Left lung (tissue), 10 donors: ENCODE data around the gene ANKFY1. TPM values are rescaled to one million over a fixed set of nuclear protein-coding genes. Genes with fewer than 3 reads are reported as not detected.
"Not testable (repeated sequence)": the region's sequence is repeated elsewhere in the genome, so short reads cannot be mapped to it uniquely, and the experiment has no call there.

Experiments
- ATAC-seq: fragments of 200-7000 bp; cut with Tn5 transposase; one replicate; pipeline ENCODE4 v1.9.1; 2020; ENCODE audit warnings: moderate library complexity
- DNase-seq, 4 donors: peaks; one replicate each; pipeline ENCODE4 v3.0.0-alpha.2; 2013 to 2020
- H3K27ac ChIP-seq, 2 donors: fragments of 200-600 bp; sonication (generic) in 1 of 2; one replicate each; pipeline versions ENCODE4 v1.5.0 to v1.8.0; 2020 to 2021
- H3K27me3 ChIP-seq, 2 donors: fragments of 200-600 bp; sonication (generic) in 1 of 2; one replicate each; pipeline versions ENCODE4 v1.5.0 to v1.8.0; 2020 to 2021
- H3K36me3 ChIP-seq, 2 donors: fragments of 200-600 bp; sonication (generic) in 1 of 2; one replicate each; pipeline versions ENCODE4 v1.5.0 to v1.8.0; 2020 to 2021
- H3K4me1 ChIP-seq, 2 donors: fragments of 200-600 bp; one replicate each; pipeline ENCODE4 v1.8.0; 2021
- H3K4me3 ChIP-seq, 2 donors: fragments of 200-600 bp; sonication (generic) in 1 of 2; one replicate each; pipeline versions ENCODE4 v1.5.0 to v1.8.0; 2020 to 2021; ENCODE audit warnings: mild to moderate bottlenecking in 1 of 2
- H3K9me3 ChIP-seq, 2 donors: fragments of 200-600 bp; sonication (generic) in 1 of 2; one replicate each; pipeline versions ENCODE4 v1.5.0 to v1.8.0; 2020 to 2021
- CTCF ChIP-seq, 2 donors: fragments of 200-600 bp; sonication (generic) in 1 of 2; IDR thresholded peaks; one replicate each; pipeline versions ENCODE4 v1.5.0 to v1.8.0; 2021; ENCODE audit warnings: antibody characterized with exemption in 2 of 2
- intact Hi-C, 2 donors: fragments of 100-400 bp; cut with DNase I; formaldehyde crosslinking; loops; one replicate each; pipeline versions ENCODE4 v1.11.2 to v1.14.2; 2022
- polyA plus RNA-seq, 6 donors: library from polyadenylated mRNA; unstranded; fragments of 120-200 nt; gene quantifications; one replicate each; pipeline ENCODE4 v1.2.1, GENCODE V29; 2013; ENCODE audit not compliant: insufficient read length in 6 of 6
- total RNA-seq, 2 donors: library from RNA; stranded (reverse); fragmentation: NEBNext Ultra II Directional; extraction: Animal tissue kit (Norgen Biotek cat#: 25700); gene quantifications; one replicate each; pipeline ENCODE4 v1.2.1, GENCODE V29; 2021
- donor health status: DM: no; HTN: yes; CAD: no.
- donor health status: DM: no; HTN: no; CAD: no.

ANKFY1 gene
- total and polyA plus RNA-seq, 8 donors = 52.9 to 76.9 (median 56.2) TPM

GRCh38 chr17:4142107-4142900 lies 121.5 kb downstream of the ANKFY1 start:
- no peak for TF ChIP-seq CTCF (IDR thresholded peaks at IDR 0.05)
- H3K4me3 ChIP-seq = peak overlapping the region; percentile 98 to 99
- H3K4me1 ChIP-seq = peaks cover 16 to 54% of the 10 kb centered on the region in 2 donors
- H3K27ac ChIP-seq = peak overlapping the region; percentile 99 to 100
- H3K36me3 ChIP-seq = peaks cover 0 to 4% of the 10 kb centered on the region in 2 donors
- ATAC-seq (peak; percentile 0), DNase-seq (peak in 2 of 4 donors; percentile 47 to 89)
- no peaks in the 10 kb centered on the region for H3K9me3 ChIP-seq
- H3K27me3 ChIP-seq = no peaks in the 10 kb centered on the region
- intact Hi-C loops = no loop called here

GRCh38 chr17:4140125-4140524 lies 123.7 kb downstream of the ANKFY1 start:
- H3K36me3 ChIP-seq = peaks cover 0 to 13% of the 10 kb centered on the region in 2 donors
- no peaks in the 10 kb centered on the region for H3K9me3 ChIP-seq
- peaks cover 16 to 65% of the 10 kb centered on the region in 2 donors for H3K4me1 ChIP-seq
- intact Hi-C loops = no loop called here
- ATAC-seq = no peak
- DNase-seq = no peak
- TF ChIP-seq CTCF (IDR thresholded peaks at IDR 0.05) = no peak
- H3K27me3 ChIP-seq = no peaks in the 10 kb centered on the region
- no peak overlapping the region for H3K27ac ChIP-seq
- no peak overlapping the region for H3K4me3 ChIP-seq

- H3K9me3 ChIP-seq, DNase-seq, H3K27me3 ChIP-seq, H3K4me3 ChIP-seq, ATAC-seq, H3K27ac ChIP-seq, intact Hi-C loops: not testable (repeated sequence)
- peaks cover 16 to 67% of the 10 kb centered on the region in 2 donors for H3K4me1 ChIP-seq
- H3K36me3 ChIP-seq = peaks cover 0 to 13% of the 10 kb centered on the region in 2 donors
These were observed 124.8 kb downstream of the ANKFY1 start for GRCh38 chr17:4138906-4139526.

- H3K36me3 ChIP-seq = peaks cover 0 to 13% of the 10 kb centered on the region in 2 donors
- no peaks in the 10 kb centered on the region for H3K27me3 ChIP-seq
- intact Hi-C loops = no loop called here
- DNase-seq = peak in 2 of 4 donors; percentile 83 to 84
- H3K27ac ChIP-seq = no peak overlapping the region
- peak; percentile 91 for ATAC-seq
- H3K9me3 ChIP-seq = no peaks in the 10 kb centered on the region
- H3K4me3 ChIP-seq = no peak overlapping the region
- H3K4me1 ChIP-seq = peaks cover 9 to 65% of the 10 kb centered on the region in 2 donors
- TF ChIP-seq CTCF (IDR thresholded peaks at IDR 0.05) = no peak
These were observed 127.4 kb downstream of the ANKFY1 start for GRCh38 chr17:4136373-4136772.

- Histone ChIP-seq H3K27me3 (no peaks in the 10 kb centered on the region), H3K36me3 (peaks cover 0 to 13% of the 10 kb centered on the region in 2 donors), H3K4me1 (peaks cover 2 to 65% of the 10 kb centered on the region in 2 donors), H3K4me3 (no peak overlapping the region), H3K27ac (no peak overlapping the region), H3K9me3 (no peaks in the 10 kb centered on the region)
- DNase-seq (no peak), ATAC-seq (no peak)
- no peak for TF ChIP-seq CTCF (IDR thresholded peaks at IDR 0.05)
- intact Hi-C loops = no loop called here
These were observed 128.3 kb downstream of the ANKFY1 start for GRCh38 chr17:4135489-4135888.
